GM23338 (cell line): ENCODE data around the gene SLC13A3.

Experiments
- CREB1 ChIP-seq: fragments of 250-450 bp; sonication (Bioruptor Pico); IDR thresholded peaks from 2 replicates; pipeline ENCODE4 v1.5.0; 2020; ENCODE audit warnings: low read depth, mild to moderate bottlenecking, moderate library complexity
- EZH2 ChIP-seq: fragments of 200-600 bp; sonication (generic); IDR thresholded peaks from one replicate; pipeline ENCODE4 v1.8.0; 2017; ENCODE audit warnings: antibody characterized with exemption, mild to moderate bottlenecking, low read depth; ENCODE audit not compliant: unreplicated experiment
- EZH2phosphoT487 ChIP-seq: fragments of 200-600 bp; sonication (generic); IDR thresholded peaks from one replicate; pipeline ENCODE4 v1.8.1; 2018; ENCODE audit warnings: antibody characterized with exemption; ENCODE audit not compliant: unreplicated experiment
- JUNB ChIP-seq: IDR thresholded peaks from one replicate; pipeline ENCODE4 v1.6.1; 2016; ENCODE audit warnings: antibody characterized with exemption; ENCODE audit not compliant: unreplicated experiment
- NANOG ChIP-seq: IDR thresholded peaks from 2 replicates; pipeline ENCODE4 v1.6.1; 2016; ENCODE audit warnings: antibody characterized with exemption, borderline replicate concordance
- POLR2AphosphoS5 ChIP-seq: IDR thresholded peaks from 2 replicates; pipeline ENCODE4 v1.6.1; 2016; ENCODE audit warnings: antibody characterized with exemption, low read depth
- REST ChIP-seq: IDR thresholded peaks from one replicate; pipeline ENCODE4 v1.6.1; 2018; ENCODE audit warnings: antibody characterized with exemption; ENCODE audit not compliant: unreplicated experiment
- STAT1 ChIP-seq: IDR thresholded peaks from one replicate; pipeline ENCODE4 v1.6.1; 2016; ENCODE audit warnings: antibody characterized with exemption; ENCODE audit not compliant: unreplicated experiment
- ZNF114 ChIP-seq: fragments of 250-450 bp; sonication (Bioruptor Pico); IDR thresholded peaks from 2 replicates; pipeline ENCODE4 v1.5.0; 2020; ENCODE audit warnings: mild to moderate bottlenecking, moderate library complexity
- TF ChIP-seq, protein P1 (sequence below), 2 experiments: fragments of 200-600 bp in 1 of 2; sonication (generic) in 1 of 2; conservative IDR thresholded peaks; 2 replicates each; pipeline versions ENCODE4 v1.5.1 to v1.6.1; 2016 to 2017; ENCODE audit warnings: antibody characterized with exemption in 2 of 2, low read depth in 2 of 2, mild to moderate bottlenecking in 2 of 2, moderate library complexity in 1 of 2

DNA sequence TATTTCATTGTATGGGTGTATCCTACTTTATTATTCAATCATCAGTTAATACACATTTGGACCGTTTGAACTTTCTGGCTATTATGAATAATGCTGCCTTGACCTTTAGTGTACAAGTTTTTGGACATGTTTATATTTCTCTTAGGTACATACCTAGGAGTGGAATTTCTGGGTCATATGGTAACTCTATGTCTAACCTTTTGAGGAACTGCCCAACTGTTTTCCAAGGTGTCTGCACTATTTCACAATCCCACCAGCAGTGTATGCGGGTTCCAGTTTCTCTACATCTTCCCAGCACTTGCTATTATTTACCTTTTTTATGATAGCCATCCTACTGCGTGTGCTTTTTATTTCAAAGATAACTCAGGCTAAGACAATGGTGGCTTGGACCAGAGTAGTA lies 14.3 kb upstream of the SLC13A3 start:
- TF ChIP-seq, protein P1, sequence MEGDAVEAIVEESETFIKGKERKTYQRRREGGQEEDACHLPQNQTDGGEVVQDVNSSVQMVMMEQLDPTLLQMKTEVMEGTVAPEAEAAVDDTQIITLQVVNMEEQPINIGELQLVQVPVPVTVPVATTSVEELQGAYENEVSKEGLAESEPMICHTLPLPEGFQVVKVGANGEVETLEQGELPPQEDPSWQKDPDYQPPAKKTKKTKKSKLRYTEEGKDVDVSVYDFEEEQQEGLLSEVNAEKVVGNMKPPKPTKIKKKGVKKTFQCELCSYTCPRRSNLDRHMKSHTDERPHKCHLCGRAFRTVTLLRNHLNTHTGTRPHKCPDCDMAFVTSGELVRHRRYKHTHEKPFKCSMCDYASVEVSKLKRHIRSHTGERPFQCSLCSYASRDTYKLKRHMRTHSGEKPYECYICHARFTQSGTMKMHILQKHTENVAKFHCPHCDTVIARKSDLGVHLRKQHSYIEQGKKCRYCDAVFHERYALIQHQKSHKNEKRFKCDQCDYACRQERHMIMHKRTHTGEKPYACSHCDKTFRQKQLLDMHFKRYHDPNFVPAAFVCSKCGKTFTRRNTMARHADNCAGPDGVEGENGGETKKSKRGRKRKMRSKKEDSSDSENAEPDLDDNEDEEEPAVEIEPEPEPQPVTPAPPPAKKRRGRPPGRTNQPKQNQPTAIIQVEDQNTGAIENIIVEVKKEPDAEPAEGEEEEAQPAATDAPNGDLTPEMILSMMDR (conservative IDR thresholded peaks at IDR 0.05; ENCODE audit: low read depth in 2 of 2), result no peak
- TF ChIP-seq EZH2, result no peak
- TF ChIP-seq CREB1 (CRISPR knock-in tag), result no peak
- TF ChIP-seq EZH2phosphoT487, result no peak
- TF ChIP-seq ZNF114 (CRISPR knock-in tag), result no peak
- TF ChIP-seq NANOG, result no peak
- TF ChIP-seq POLR2AphosphoS5, result no peak
- TF ChIP-seq REST, result no peak
- TF ChIP-seq JUNB, result no peak
- TF ChIP-seq STAT1, result no peak
